ACHN (cell line): ENCODE data around the gene FARP1.
A peak's percentile ranks its signal among the peaks of the same experiment; 100 is the strongest.

Source experiments
- DNase-seq: peaks from one replicate; pipeline ENCODE4 v3.0.0-alpha.2; 2015
- in situ Hi-C: cut with HindIII; loops from 2 replicates; pipeline ENCODE4 v1.10.0; 2017; ENCODE audit warnings: low sequenced_read_pairs, low pct_ligation_motif_present, low pct_unique_long_range_greater_than_20kb

FARP1 gene

DNA sequence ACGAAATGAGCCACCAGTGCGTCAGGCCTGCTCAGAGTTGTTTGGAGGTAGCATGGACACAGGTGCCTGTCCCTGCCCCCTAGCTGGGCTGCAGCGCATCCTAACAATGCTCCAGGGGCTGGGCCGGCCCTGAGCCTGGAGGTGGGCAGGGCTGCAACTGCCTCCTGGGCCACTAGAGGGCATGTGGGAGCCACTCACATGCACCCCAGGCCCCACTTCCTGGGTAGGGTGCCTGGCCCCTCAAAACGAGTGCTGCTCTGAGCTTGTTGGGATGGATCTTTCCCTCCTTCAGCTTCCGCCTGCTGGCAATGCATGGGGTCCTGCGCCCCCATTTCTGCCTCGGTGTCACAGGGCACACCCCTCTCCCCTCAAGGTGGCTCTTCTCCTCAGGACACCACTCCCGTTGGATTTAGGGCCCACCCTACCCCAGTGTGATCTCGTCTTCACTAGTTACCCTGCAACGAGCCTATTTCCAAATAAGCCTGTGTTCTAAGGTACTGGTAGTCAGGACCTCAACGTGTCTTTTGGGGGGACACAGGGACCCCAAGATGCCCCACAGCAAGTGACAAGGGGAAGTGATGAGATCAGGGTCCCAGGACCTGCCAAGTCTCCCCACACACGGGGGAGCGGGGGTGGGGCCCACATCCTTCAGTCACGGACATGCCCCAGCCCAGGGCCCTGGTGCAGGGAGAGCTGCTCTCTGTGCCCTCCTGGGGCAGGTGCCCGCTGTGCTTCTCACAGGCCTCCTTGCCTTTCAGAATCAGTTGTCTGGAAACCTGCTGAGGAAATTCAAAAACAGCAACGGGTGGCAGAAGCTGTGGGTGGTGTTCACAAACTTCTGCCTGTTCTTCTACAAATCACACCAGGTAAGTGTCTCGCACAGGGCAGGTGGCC, 302.7 kb downstream of the FARP1 start:
- in situ Hi-C loops: loop anchor here (25.0 kb wide), 1 partner anchor 433 kb away; no protein-coding TSS in a partner anchor
- peak; percentile 53 for DNase-seq

DNA sequence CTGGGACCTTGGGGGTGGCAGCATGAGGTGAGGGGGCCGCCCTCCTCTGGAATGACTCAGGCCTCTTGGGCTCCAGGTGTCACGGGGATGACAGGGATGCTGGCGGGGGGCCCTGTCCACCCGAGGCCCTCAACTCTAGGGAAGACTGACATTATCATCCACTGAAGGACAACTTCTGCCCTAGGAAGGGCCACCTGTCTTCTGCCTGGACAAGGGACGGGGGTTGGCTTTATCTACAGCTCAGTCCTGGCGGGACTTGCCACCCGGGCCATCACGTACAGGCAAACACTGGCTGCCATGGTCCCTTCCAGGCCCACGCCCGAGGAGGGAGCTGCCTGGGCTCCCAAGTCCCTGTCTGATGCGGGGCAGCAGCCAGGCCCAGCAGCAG, 303.3 kb downstream of the FARP1 start:
- in situ Hi-C loops: loop anchor here (25.0 kb wide), 1 partner anchor 434 kb away; no protein-coding TSS in a partner anchor
- no peak for DNase-seq

- DNase-seq: no peak
- in situ Hi-C loops: loop anchor here (25.0 kb wide), 1 partner anchor 435 kb away; no protein-coding TSS in a partner anchor
Observed at GRCh38 chr13:98447130-98447529, 304.2 kb downstream of the FARP1 start.

DNA sequence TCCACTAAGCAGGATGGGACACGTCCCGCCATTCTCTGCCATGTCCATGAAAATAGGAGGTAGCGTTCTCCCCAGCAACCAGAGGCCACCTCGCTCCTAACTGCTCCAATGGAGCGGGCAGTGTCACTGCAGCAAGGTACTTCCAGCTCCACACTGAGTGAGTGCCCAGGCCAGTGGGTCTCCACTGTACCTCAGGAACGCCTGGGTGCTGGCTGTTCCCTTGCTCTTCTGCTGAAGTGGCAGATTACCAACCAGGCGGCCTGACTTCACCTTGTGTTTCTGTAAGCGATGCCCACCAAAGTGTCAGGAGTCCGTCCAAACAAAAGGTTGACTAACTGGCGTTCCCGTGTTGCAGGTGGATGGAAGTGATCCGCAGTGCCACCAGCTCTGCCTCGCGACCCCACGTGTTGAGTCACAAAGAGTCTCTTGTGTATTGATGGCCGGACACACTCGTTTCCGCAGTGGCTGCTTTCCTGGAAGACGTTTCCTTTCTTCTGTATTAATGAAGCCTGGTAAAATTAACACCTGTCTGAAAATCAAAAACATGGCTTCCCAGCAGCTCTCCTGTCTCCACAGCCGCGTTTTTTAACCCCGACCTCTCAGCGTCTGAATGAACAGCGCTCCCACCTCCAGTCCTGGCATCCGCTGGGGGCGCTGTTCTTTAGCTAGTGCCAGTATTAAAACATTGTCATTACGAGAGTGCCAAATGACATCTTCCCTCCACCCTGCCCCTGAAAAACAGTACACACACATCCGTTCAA, 305.2 kb downstream of the FARP1 start:
- in situ Hi-C loops: loop anchor here (25.0 kb wide), 1 partner anchor 436 kb away; no protein-coding TSS in a partner anchor
- DNase-seq: no peak

DNA sequence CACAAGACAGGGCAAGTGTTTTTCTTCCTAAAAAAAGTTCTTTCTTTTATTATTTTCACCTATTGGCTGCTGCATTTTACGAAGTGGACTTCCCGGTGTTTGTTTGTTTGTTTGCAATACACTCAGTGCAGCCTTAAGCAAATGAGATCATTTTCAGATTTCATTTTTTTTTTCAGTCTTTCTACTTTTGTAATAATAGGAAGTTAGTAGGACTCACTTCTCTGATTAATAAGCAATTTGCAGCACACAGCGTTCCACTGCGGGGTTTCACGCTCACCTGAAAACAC, 305.7 kb downstream of the FARP1 start:
- in situ Hi-C loops: loop anchor here (25.0 kb wide), 1 partner anchor 436 kb away; no protein-coding TSS in a partner anchor
- no peak for DNase-seq

- in situ Hi-C loops: loop anchor here (25.0 kb wide), 1 partner anchor 437 kb away; no protein-coding TSS in a partner anchor
Observed at GRCh38 chr13:98449273-98449672, 306.4 kb downstream of the FARP1 start.

DNA sequence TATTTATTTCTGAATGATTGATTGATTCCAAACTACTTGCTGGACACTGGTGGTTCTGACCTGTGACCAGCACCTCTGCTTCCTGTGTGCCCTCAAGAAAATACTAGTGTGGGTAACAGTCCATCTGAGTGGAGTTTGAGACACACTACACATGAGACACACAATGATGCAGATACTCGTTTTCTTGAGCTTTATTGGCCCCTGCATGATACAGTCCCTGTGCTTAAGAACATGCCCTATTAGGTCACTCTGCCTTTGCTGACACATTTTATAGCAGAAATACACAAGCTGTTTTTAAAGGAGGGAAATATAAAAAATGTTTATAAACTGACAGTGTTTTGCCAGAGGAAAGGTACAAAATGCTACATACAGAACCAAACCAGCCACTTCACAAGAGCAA, 307.1 kb downstream of the FARP1 start:
- in situ Hi-C loops: no loop called here
- no peak for DNase-seq

More at GRCh38 chr13:98449273-98449672, 306.4 kb downstream of the FARP1 start:
- no peak for DNase-seq

- in situ Hi-C loops: no loop called here
- no peak for DNase-seq
Observed at GRCh38 chr13:98450539-98451111, 307.7 kb downstream of the FARP1 start.

DNA sequence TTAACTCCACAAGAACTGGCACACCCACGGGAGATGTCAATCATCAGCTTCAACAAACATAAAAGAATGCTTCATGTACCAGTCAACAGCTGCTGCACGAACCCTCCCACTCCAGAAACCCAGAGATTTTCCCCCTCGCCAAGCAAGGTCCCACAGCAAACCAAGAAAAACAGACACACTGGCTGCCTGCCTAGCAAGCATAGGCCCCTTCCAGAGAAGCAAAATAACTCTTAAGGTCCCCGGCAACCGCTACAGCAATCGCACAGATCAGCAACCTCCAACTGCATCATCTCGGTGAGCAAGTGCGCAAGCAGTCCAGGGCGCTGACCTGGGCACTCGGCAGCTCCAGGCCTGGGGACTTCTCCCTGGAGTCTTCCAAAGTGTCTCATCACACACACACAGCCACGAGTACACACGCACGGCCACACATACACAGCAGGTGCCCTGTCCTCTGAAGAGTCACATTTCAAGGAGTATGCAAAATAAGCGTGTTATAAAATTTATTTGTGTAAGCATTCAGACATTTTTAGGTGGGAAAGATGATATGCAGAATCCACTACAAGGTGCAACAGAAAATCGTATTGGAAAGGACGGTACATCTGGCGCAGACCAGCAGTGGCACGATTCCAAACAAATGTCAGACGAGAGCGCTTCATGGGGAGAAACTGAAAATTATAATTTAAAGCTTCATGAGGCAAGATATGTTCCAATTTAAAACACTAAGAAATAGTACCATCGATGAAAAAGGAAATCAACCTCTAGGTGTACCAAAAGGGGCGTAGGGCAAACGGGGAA, 309.0 kb downstream of the FARP1 start:
- DNase-seq: no peak
- in situ Hi-C loops: no loop called here

- DNase-seq: no peak
- in situ Hi-C loops: no loop called here
Observed at GRCh38 chr13:98452851-98453843, 310.3 kb downstream of the FARP1 start.

DNA sequence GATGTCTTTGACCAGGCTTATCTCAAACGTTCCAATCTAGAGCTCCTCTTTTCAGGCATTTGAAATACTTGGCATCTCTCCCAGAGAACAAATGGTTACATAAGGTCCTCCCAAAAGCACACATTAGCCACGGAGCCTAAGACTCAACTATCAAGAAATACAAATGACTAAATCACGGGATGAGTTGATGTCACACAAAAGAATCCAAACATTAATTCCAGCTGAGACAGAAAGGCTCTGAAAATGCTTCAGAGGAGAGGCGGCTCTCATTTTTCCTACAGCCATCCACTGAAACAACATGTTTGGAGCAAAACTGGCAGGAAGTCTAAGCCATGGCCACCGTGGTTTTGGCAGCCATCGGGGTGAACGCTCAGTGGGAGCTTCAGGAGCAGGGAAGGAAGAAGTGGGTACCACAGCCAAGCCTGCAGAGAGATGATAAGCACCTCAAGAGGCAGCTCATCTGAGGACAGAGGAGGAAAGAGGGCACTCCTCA, 311.5 kb downstream of the FARP1 start:
- in situ Hi-C loops: no loop called here
- DNase-seq: peak; percentile 51

DNA sequence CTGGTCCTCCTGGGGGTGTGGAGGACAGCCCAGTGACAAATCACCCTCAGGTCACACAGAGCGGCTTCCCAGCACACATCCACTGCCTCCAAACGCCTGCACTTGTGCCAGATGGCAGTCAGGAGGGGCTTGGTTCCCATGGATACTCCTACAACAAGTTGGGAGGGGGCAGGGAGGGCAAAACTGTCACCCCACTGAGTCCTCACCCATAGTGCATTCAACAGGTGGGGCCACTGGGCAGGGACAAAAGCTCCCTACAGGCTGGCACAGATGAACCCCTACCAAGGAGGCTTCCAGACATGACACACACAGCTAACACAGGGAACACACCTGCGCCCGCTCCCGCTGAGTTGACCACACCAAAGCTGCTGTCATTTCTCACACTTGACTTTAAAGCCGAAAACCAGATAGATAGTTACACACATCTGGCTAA, 313.5 kb downstream of the FARP1 start:
- DNase-seq: no peak
- in situ Hi-C loops: no loop called here

DNA sequence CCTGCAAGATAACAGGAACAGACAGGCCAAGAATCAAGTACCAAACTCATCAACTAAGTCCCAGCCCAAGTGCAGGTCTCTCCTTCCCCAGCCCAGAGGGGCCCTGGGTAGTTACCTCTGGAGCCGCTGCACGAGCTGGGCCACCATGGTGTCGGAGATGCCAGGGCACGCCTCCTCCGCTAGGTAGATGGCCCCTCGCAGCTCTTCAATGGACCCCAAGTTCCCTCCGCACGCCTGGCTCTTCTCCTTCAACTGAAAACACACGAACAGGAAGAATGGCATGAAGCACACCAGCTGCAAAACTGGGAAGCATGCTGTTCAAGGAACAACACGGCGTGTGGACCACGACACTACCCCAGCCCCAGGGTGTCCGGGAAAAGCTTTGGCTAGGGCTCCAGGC, 314.2 kb downstream of the FARP1 start:
- DNase-seq: no peak
- in situ Hi-C loops: no loop called here

- in situ Hi-C loops: no loop called here
- DNase-seq: no peak
Observed at GRCh38 chr13:98458431-98458830, 315.5 kb downstream of the FARP1 start.

GRCh38 chr13:98459171-98459681, 316.3 kb downstream of the FARP1 start:
- DNase-seq: no peak
- in situ Hi-C loops: no loop called here

GRCh38 chr13:98459721-98460370, 317.0 kb downstream of the FARP1 start:
- in situ Hi-C loops: no loop called here
- DNase-seq: no peak
